K562 (cell line): ENCODE data around the gene ABCC1. TPM values are rescaled to one million over a fixed set of nuclear protein-coding genes. Genes with fewer than 3 reads are reported as not detected.

Source experiments
- CHD7 ChIP-seq: fragments of 200-600 bp; sonication (generic); IDR thresholded peaks from one replicate; pipeline ENCODE4 v1.6.1; 2012; ENCODE audit warnings: mild to moderate bottlenecking, low read depth, low read length, inconsistent platforms
- polyA plus RNA-seq, 8 experiments: library from polyadenylated mRNA; depleted of rRNA in 4 of 8; stranded (reverse) in 5 of 8; unstranded in 3 of 8; fragments of >200 nt; fragmentation: Nextera tagmentation in 2 of 8; fragmentation: Illumina TruSeq in 1 of 8; extraction: Ambion mirVana in 2 of 8; extraction: Trizol in 1 of 8; gene quantifications; 2 replicates each; pipeline versions ENCODE4 v1.2.1 to v1.2.3, GENCODE V29; 2011 to 2014; ENCODE audit warnings: inconsistent platforms in 1 of 8, missing spikeins in 1 of 8
- total RNA-seq, 7 experiments: library from RNA; depleted of rRNA in 6 of 7; stranded (reverse); fragments of >200 nt in 6 of 7; fragmentation: Illumina TruSeq in 2 of 7; extraction: Trizol in 2 of 7; gene quantifications; 2 replicates each; pipeline versions ENCODE4 v1.2.1 to v1.2.3, GENCODE V29; 2011 to 2021; ENCODE audit warnings: low replicate concordance in 1 of 7

The ABCC1 gene
- total and polyA plus RNA-seq, 9 of the 15 experiments (the other 6 are each of a cell fraction or from before 2014, with no cell fraction given): 3.9 to 41.6 (median 10.0) TPM

GRCh38 chr16:16166949-16167348 is 217.5 kb downstream of the ABCC1 start (continued):
- no peak for TF ChIP-seq CHD7
